Prostate gland (tissue), 2 donors: ENCODE measurements around the gene PABPN1. TPM values are rescaled to one million over a fixed set of nuclear protein-coding genes. Genes with fewer than 3 reads are reported as not detected.

ENCODE experiments used
- DNase-seq: peaks from one replicate; pipeline ENCODE4 v3.0.0-alpha.2; 2019; ENCODE audit warnings: low spot score
- H3K27ac ChIP-seq, 2 donors: fragments of 200-600 bp; sonication (generic); 2 replicates each; pipeline ENCODE4 v1.5.1; 2017 to 2019
- H3K27me3 ChIP-seq: fragments of 200-600 bp; sonication (generic); replicated peaks from 2 replicates; pipeline ENCODE4 v1.5.1; 2019; ENCODE audit not compliant: insufficient read depth
- H3K36me3 ChIP-seq, 2 donors: fragments of 200-600 bp; sonication (generic); 1 replicate in 1 of 2; 2 replicates in 1 of 2; pipeline versions ENCODE4 v1.5.1 to v1.8.1; 2017 to 2019
- H3K4me1 ChIP-seq: fragments of 200-600 bp; sonication (generic); replicated peaks from 2 replicates; pipeline ENCODE4 v1.5.1; 2019
- H3K4me3 ChIP-seq, 2 donors: fragments of 200-600 bp; sonication (generic); 2 replicates each; pipeline ENCODE4 v1.5.1; 2017 to 2019
- H3K9me3 ChIP-seq: fragments of 200-600 bp; sonication (generic); 2 replicates; pipeline ENCODE4 v1.5.1; 2017
- CTCF ChIP-seq, 4 experiments: fragments of 200-600 bp in 2 of 4; fragments of 450-650 bp in 2 of 4; sonication (generic) in 2 of 4; IDR thresholded peaks; 1 replicate in 3 of 4; 2 replicates in 1 of 4; pipeline ENCODE4 v1.5.1; 2016 to 2019; ENCODE audit warnings: antibody characterized with exemption in 4 of 4, mild to moderate bottlenecking in 2 of 4, moderate library complexity in 2 of 4
- POLR2A ChIP-seq: fragments of 450-650 bp; IDR thresholded peaks from one replicate; pipeline ENCODE4 v1.6.1; 2016; ENCODE audit warnings: antibody characterized with exemption, mild to moderate bottlenecking
- POLR2AphosphoS5 ChIP-seq: sonication (generic); formaldehyde crosslinking; IDR thresholded peaks from one replicate; pipeline ENCODE4 v1.6.1; 2017; ENCODE audit warnings: antibody characterized with exemption
- WGBS: methylation state at CpG from one replicate; pipeline ENCODE4 v1.1.5; 2018; 5-methylcytosine and 5-hydroxymethylcytosine counted together
- intact Hi-C: fragments of 100-400 bp; cut with DNase I; formaldehyde crosslinking; loops from one replicate; pipeline ENCODE4 v1.14.2; 2022
- total RNA-seq, 2 donors: library from RNA; depleted of rRNA; stranded (reverse); fragments of >200 nt; gene quantifications; one replicate each; pipeline ENCODE4 v1.1.0, GENCODE V29; 2016

The PABPN1 gene
- total RNA-seq, 2 donors from 2014 or later = 62.7 to 113 TPM

- H3K4me3 ChIP-seq = no peak overlapping the region
- H3K36me3 ChIP-seq = peaks cover 0 to 4% of the 10 kb centered on the region in 2 donors
- DNase-seq = no peak
- intact Hi-C loops = no loop called here
- no peak overlapping the region for H3K27ac ChIP-seq
- no peaks in the 10 kb centered on the region for H3K4me1 ChIP-seq
- H3K27me3 ChIP-seq = no peaks in the 10 kb centered on the region
- WGBS = 88% methylated on average over 6 of the region's 6 CpGs
- TF ChIP-seq CTCF (IDR thresholded peaks at IDR 0.05) = no peak
- TF ChIP-seq POLR2AphosphoS5 = no peak
- no peak for TF ChIP-seq POLR2A
- no peaks in the 10 kb centered on the region for H3K9me3 ChIP-seq
Measured at GRCh38 chr14:23354990-23355389, 33.7 kb downstream of the PABPN1 start.

GRCh38 chr14:23355871-23356435, 34.7 kb downstream of the PABPN1 start:
- no peaks in the 10 kb centered on the region for H3K9me3 ChIP-seq
- intact Hi-C loops = no loop called here
- TF ChIP-seq POLR2A = no peak
- no peak for TF ChIP-seq POLR2AphosphoS5
- TF ChIP-seq CTCF (IDR thresholded peaks at IDR 0.05) = no peak

GRCh38 chr14:23356662-23357061, 35.4 kb downstream of the PABPN1 start:
- Histone ChIP-seq H3K4me3 (no peak overlapping the region), H3K4me1 (peaks cover 4% of the 10 kb centered on the region), H3K27ac (no peak overlapping the region), H3K27me3 (no peaks in the 10 kb centered on the region), H3K36me3 (peaks cover 0 to 5% of the 10 kb centered on the region in 2 donors), H3K9me3 (no peaks in the 10 kb centered on the region)
- TF ChIP-seq POLR2A (no peak), CTCF (IDR thresholded peaks at IDR 0.05) (no peak), POLR2AphosphoS5 (no peak)
- intact Hi-C loops = no loop called here
- DNase-seq = no peak
- 88% methylated on average over 4 of the region's 4 CpGs for WGBS

More at GRCh38 chr14:23355871-23356435, 34.7 kb downstream of the PABPN1 start:
- WGBS = 78% methylated on average over 6 of the region's 6 CpGs
- H3K4me3 ChIP-seq = no peak overlapping the region
- H3K36me3 ChIP-seq = peaks cover 0 to 5% of the 10 kb centered on the region in 2 donors
- H3K4me1 ChIP-seq = peaks cover 4% of the 10 kb centered on the region
- DNase-seq = no peak
- no peak overlapping the region for H3K27ac ChIP-seq
- H3K27me3 ChIP-seq = no peaks in the 10 kb centered on the region

- 82% methylated on average over 7 of the region's 8 CpGs for WGBS
- no peak overlapping the region for H3K27ac ChIP-seq
- H3K4me1 ChIP-seq = peaks cover 10% of the 10 kb centered on the region
- no peak for DNase-seq
- intact Hi-C loops = no loop called here
- TF ChIP-seq POLR2AphosphoS5 = no peak
- no peak for TF ChIP-seq CTCF (IDR thresholded peaks at IDR 0.05)
- no peak for TF ChIP-seq POLR2A
- no peak overlapping the region for H3K4me3 ChIP-seq
- peaks cover 0 to 5% of the 10 kb centered on the region in 2 donors for H3K36me3 ChIP-seq
- H3K9me3 ChIP-seq = no peaks in the 10 kb centered on the region
- no peaks in the 10 kb centered on the region for H3K27me3 ChIP-seq
Measured at GRCh38 chr14:23357261-23357660, 36.0 kb downstream of the PABPN1 start.

GRCh38 chr14:23358042-23358441, 36.8 kb downstream of the PABPN1 start:
- DNase-seq = no peak
- no peaks in the 10 kb centered on the region for H3K9me3 ChIP-seq
- peaks cover 0 to 5% of the 10 kb centered on the region in 2 donors for H3K36me3 ChIP-seq
- WGBS = 81% methylated on average over 3 of the region's 3 CpGs
- TF ChIP-seq POLR2AphosphoS5 = no peak
- TF ChIP-seq POLR2A = no peak
- no peak for TF ChIP-seq CTCF (IDR thresholded peaks at IDR 0.05)
- H3K4me3 ChIP-seq = no peak overlapping the region
- H3K27me3 ChIP-seq = no peaks in the 10 kb centered on the region
- no peak overlapping the region for H3K27ac ChIP-seq
- intact Hi-C loops = no loop called here
- peaks cover 10% of the 10 kb centered on the region for H3K4me1 ChIP-seq
